ENCODE results near the gene TSPAN9. TPM values are rescaled to one million over a fixed set of nuclear protein-coding genes. Genes with fewer than 3 reads are reported as not detected.

The TSPAN9 gene
- polyA plus RNA-seq, 1 of the 3 experiments (the other 2 are of a cell fraction) = 34.9 TPM

DNA sequence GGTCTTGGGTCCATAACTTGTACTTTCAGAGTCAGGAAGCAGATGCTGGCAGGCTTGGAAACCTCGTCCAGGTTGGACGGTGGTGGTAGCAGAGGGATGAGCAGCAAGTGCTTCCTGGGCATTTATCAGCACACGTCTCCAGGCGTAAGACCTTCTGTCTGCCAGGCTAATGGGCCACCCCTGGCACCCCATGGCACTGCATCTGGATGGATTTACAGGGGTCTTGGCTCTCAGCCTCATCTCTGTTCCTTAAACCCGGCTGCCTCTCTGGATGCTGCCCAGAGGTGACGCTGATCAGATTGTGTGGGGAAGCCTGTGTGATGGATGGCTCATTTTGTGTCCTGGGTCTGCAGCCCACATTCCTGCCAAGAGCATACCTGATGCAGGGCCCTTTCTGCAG, 145.1 kb downstream of the TSPAN9 start:
- CTCF ChIA-PET = interaction anchor here (0.6 to 1.6 kb wide), 5 partner anchors 14 to 88 kb away, joined by 3 to 4 read pairs (median 3); no protein-coding TSS in a partner anchor
- TF ChIP-seq RAD21 (IDR thresholded peaks at IDR 0.05; ENCODE audit: low read length) (0 out of 2 replicates have a peak, but pooled peaks have one; percentile 9), ELF1 (IDR thresholded peaks at IDR 0.05) (no peak), GATA2 (CRISPR knock-in tag; IDR thresholded peaks at IDR 0.05) (peak; percentile 72), RCOR1 (IDR thresholded peaks at IDR 0.05; ENCODE audit: low read length) (peak; percentile 10; the same call in 1 of the 2 replicates), NRF1 (IDR thresholded peaks at IDR 0.05; ENCODE audit: low read depth, low read length) (no peak)

DNA sequence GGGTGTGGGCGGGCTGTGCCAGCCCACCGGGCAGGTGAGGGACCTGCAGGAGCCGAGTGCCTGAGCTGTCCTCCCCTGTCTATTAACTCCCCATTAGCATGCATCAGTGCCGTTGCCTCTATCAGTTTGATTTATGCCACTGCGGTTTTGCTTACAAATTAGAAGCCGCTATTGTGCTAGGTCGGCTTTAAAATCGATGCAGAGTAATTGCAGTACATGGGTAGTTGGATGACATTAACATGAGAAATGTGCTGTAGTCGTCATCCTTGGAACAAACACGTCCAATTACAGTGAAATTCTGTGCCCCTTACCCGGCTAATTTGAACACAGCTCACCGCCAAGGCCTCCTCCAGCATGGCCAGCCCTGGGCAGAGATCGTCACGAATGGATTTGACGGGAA, 145.8 kb downstream of the TSPAN9 start:
- POLR2A ChIA-PET = no interaction called here
- Histone ChIP-seq H3K79me2 (ENCODE audit: insufficient read depth) (peaks cover 3% of the 10 kb centered on the region; the same call in 1 of the 2 replicates), H3K27ac (ENCODE audit: low read depth in 2 of 2, low read length in 1 of 2) (no peak overlapping the region), H3F3A (replicated peaks; ENCODE audit: insufficient read depth) (peaks cover 13% of the 10 kb centered on the region), H3K9me3 (no peaks in the 10 kb centered on the region), H3K36me3 (replicated peaks in 1 of 2; ENCODE audit: control insufficient read depth in 1 of 2, insufficient read depth in 2 of 2, low read length in 1 of 2) (no peaks in the 10 kb centered on the region), H2AFZ (ENCODE audit: low read depth) (no peak overlapping the region), H3K4me3 (ENCODE audit: low read depth in 2 of 2, low read length in 1 of 2) (no peak overlapping the region), H3K4me1 (ENCODE audit: control insufficient read depth in 1 of 2, insufficient read depth in 2 of 2, low read depth in 1 of 2, low read length in 1 of 2) (peaks cover 40 to 63% of the 10 kb centered on the region in 2 experiments), H3K4me2 (no peak overlapping the region), H3K9me2 (no peaks in the 10 kb centered on the region), H3K9ac (no peak overlapping the region), H4K20me1 (ENCODE audit: insufficient read depth) (no peaks in the 10 kb centered on the region), H3K27me3 (ENCODE audit: insufficient read depth) (no peaks in the 10 kb centered on the region)
- no peak for DNase-seq
- CTCF ChIA-PET = interaction anchor here (0.9 to 3.6 kb wide), 5 partner anchors 15 to 89 kb away, joined by 3 to 28 read pairs (median 4); no protein-coding TSS in a partner anchor
- no peak for TF ChIP-seq ELF1 (IDR thresholded peaks at IDR 0.05)
- TF ChIP-seq TAF1 (IDR thresholded peaks at IDR 0.05; ENCODE audit: borderline replicate concordance, low read depth, low read length) = no peak
- no peak for TF ChIP-seq JUND (IDR thresholded peaks at IDR 0.05)
- TF ChIP-seq, protein P1, sequence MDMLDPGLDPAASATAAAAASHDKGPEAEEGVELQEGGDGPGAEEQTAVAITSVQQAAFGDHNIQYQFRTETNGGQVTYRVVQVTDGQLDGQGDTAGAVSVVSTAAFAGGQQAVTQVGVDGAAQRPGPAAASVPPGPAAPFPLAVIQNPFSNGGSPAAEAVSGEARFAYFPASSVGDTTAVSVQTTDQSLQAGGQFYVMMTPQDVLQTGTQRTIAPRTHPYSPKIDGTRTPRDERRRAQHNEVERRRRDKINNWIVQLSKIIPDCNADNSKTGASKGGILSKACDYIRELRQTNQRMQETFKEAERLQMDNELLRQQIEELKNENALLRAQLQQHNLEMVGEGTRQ (IDR thresholded peaks at IDR 0.05; ENCODE audit: borderline replicate concordance, low read depth, low read length) = no peak
- TF ChIP-seq, protein P2, sequence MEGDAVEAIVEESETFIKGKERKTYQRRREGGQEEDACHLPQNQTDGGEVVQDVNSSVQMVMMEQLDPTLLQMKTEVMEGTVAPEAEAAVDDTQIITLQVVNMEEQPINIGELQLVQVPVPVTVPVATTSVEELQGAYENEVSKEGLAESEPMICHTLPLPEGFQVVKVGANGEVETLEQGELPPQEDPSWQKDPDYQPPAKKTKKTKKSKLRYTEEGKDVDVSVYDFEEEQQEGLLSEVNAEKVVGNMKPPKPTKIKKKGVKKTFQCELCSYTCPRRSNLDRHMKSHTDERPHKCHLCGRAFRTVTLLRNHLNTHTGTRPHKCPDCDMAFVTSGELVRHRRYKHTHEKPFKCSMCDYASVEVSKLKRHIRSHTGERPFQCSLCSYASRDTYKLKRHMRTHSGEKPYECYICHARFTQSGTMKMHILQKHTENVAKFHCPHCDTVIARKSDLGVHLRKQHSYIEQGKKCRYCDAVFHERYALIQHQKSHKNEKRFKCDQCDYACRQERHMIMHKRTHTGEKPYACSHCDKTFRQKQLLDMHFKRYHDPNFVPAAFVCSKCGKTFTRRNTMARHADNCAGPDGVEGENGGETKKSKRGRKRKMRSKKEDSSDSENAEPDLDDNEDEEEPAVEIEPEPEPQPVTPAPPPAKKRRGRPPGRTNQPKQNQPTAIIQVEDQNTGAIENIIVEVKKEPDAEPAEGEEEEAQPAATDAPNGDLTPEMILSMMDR (IDR thresholded peaks at IDR 0.05) = no peak
- TF ChIP-seq YY1 (IDR thresholded peaks at IDR 0.05; ENCODE audit: low read depth) = no peak
- WGBS (ENCODE audit: low lambda C conversion rate) = 87% methylated on average over 15 of the region's 15 CpGs

More for the DNA sequence above, 145.1 kb downstream of the TSPAN9 start:
- no peak overlapping the region for H3K9ac ChIP-seq
- DNase-seq = peak; percentile 59
- H4K20me1 ChIP-seq (ENCODE audit: insufficient read depth) = no peaks in the 10 kb centered on the region
- H3K79me2 ChIP-seq (ENCODE audit: insufficient read depth) = peaks cover 3% of the 10 kb centered on the region; the same call in 1 of the 2 replicates
- WGBS (ENCODE audit: low lambda C conversion rate) = 94% methylated on average over 5 of the region's 6 CpGs
- H3F3A ChIP-seq (replicated peaks; ENCODE audit: insufficient read depth) = peaks cover 20% of the 10 kb centered on the region
- H3K4me2 ChIP-seq = no peak overlapping the region
- no peaks in the 10 kb centered on the region for H3K9me2 ChIP-seq
- no peaks in the 10 kb centered on the region for H3K27me3 ChIP-seq (ENCODE audit: insufficient read depth)
- no peaks in the 10 kb centered on the region for H3K36me3 ChIP-seq (replicated peaks in 1 of 2; ENCODE audit: control insufficient read depth in 1 of 2, insufficient read depth in 2 of 2, low read length in 1 of 2)
- peaks cover 45 to 68% of the 10 kb centered on the region in 2 experiments for H3K4me1 ChIP-seq (ENCODE audit: control insufficient read depth in 1 of 2, insufficient read depth in 2 of 2, low read depth in 1 of 2, low read length in 1 of 2)
- peak overlapping the region in 1 of 2 experiments; percentile 56; a peak in 2 of 4 replicates for H3K27ac ChIP-seq (ENCODE audit: low read depth in 2 of 2, low read length in 1 of 2)
- POLR2A ChIA-PET = no interaction called here
- no peak overlapping the region for H2AFZ ChIP-seq (ENCODE audit: low read depth)
- H3K4me3 ChIP-seq (ENCODE audit: low read depth in 2 of 2, low read length in 1 of 2) = no peak overlapping the region
- H3K9me3 ChIP-seq = no peaks in the 10 kb centered on the region

All from SK-N-SH (cell line).